GM23338 (cell line): ENCODE data around the gene TPD52L2. TPM values are rescaled to one million over a fixed set of nuclear protein-coding genes. Genes with fewer than 3 reads are reported as not detected.

Experiments used
- ATAC-seq: fragments of 200-7000 bp; cut with Tn5 transposase; 3 replicates; pipeline ENCODE4 v1.9.1; 2020
- DNase-seq: peaks from one replicate; pipeline ENCODE4 v3.0.0-alpha.2; 2015; ENCODE audit warnings: low spot score
- H2AFZ ChIP-seq: fragments of 200-600 bp; sonication (generic); 2 replicates; pipeline ENCODE4 v1.8.0; 2016; ENCODE audit warnings: antibody characterized with exemption, mild to moderate bottlenecking, moderate library complexity
- H3F3A ChIP-seq: fragments of 200-600 bp; sonication (generic); replicated peaks from 2 replicates; pipeline ENCODE4 v1.8.0; 2017; ENCODE audit warnings: antibody characterized with exemption, mixed run types, low read depth
- H3K27ac ChIP-seq: fragments of 200-600 bp; sonication (generic); 2 replicates; pipeline ENCODE4 v1.6.1; 2016; ENCODE audit warnings: low read depth
- H3K27me3 ChIP-seq: fragments of 200-600 bp; sonication (generic); 2 replicates; pipeline ENCODE4 v1.8.0; 2016; ENCODE audit warnings: mild to moderate bottlenecking, mixed run types, moderate library complexity; ENCODE audit not compliant: insufficient read depth
- H3K36me3 ChIP-seq: fragments of 200-600 bp; sonication (generic); 2 replicates; pipeline ENCODE4 v1.8.0; 2016; ENCODE audit warnings: mild to moderate bottlenecking; ENCODE audit not compliant: insufficient read depth
- H3K4me1 ChIP-seq: fragments of 200-600 bp; sonication (generic); 2 replicates; pipeline ENCODE4 v1.8.0; 2016; ENCODE audit warnings: mild to moderate bottlenecking, moderate library complexity; ENCODE audit not compliant: insufficient read depth
- H3K4me2 ChIP-seq: fragments of 200-600 bp; sonication (generic); 2 replicates; pipeline ENCODE4 v1.7.1; 2017; ENCODE audit warnings: mixed run types
- H3K4me3 ChIP-seq: fragments of 200-600 bp; sonication (generic); 2 replicates; pipeline ENCODE4 v1.6.1; 2016; ENCODE audit warnings: mixed run types
- H3K79me2 ChIP-seq: fragments of 200-600 bp; sonication (generic); replicated peaks from 2 replicates; pipeline ENCODE4 v1.8.0; 2017; ENCODE audit warnings: mild to moderate bottlenecking; ENCODE audit not compliant: insufficient read depth
- H3K9me2 ChIP-seq: fragments of 200-600 bp; sonication (generic); 2 replicates; pipeline ENCODE4 v1.8.0; 2017; ENCODE audit not compliant: insufficient read depth
- H4K20me1 ChIP-seq: fragments of 200-600 bp; sonication (generic); replicated peaks from 2 replicates; pipeline ENCODE4 v1.8.0; 2017; ENCODE audit warnings: mild to moderate bottlenecking; ENCODE audit not compliant: insufficient read depth
- H3K27ac Mint-ChIP-seq: 2 replicates; pipeline ENCODE4 v1.8.0; 2020; ENCODE audit warnings: inconsistent platforms, mild to moderate bottlenecking, moderate library complexity, mixed read lengths
- H3K27me3 Mint-ChIP-seq: 3 replicates; pipeline ENCODE4 v1.8.0; 2022; ENCODE audit warnings: low read depth, mild to moderate bottlenecking, moderate library complexity, mixed read lengths, inconsistent platforms; ENCODE audit not compliant: insufficient read depth, poor library complexity
- H3K36me3 Mint-ChIP-seq: 3 replicates; pipeline ENCODE4 v1.8.0; 2021; ENCODE audit warnings: low read depth, mild to moderate bottlenecking, inconsistent platforms, moderate library complexity, mixed read lengths
- H3K4me1 Mint-ChIP-seq: 3 replicates; pipeline ENCODE4 v1.8.0; 2020; ENCODE audit warnings: mild to moderate bottlenecking, inconsistent platforms, mixed read lengths
- H3K4me3 Mint-ChIP-seq: 3 replicates; pipeline ENCODE4 v1.8.0; 2021; ENCODE audit warnings: moderate library complexity, mild to moderate bottlenecking, inconsistent platforms, mixed read lengths
- H3K9me3 Mint-ChIP-seq: 3 replicates; pipeline ENCODE4 v1.8.0; 2020; ENCODE audit warnings: moderate library complexity, mild to moderate bottlenecking, inconsistent platforms, mixed read lengths
- CREB1 ChIP-seq: fragments of 250-450 bp; sonication (Bioruptor Pico); IDR thresholded peaks from 2 replicates; pipeline ENCODE4 v1.5.0; 2020; ENCODE audit warnings: low read depth, mild to moderate bottlenecking, moderate library complexity
- EZH2phosphoT487 ChIP-seq: fragments of 200-600 bp; sonication (generic); IDR thresholded peaks from one replicate; pipeline ENCODE4 v1.8.1; 2018; ENCODE audit warnings: antibody characterized with exemption; ENCODE audit not compliant: unreplicated experiment
- NANOG ChIP-seq: IDR thresholded peaks from 2 replicates; pipeline ENCODE4 v1.6.1; 2016; ENCODE audit warnings: antibody characterized with exemption, borderline replicate concordance
- ZNF114 ChIP-seq: fragments of 250-450 bp; sonication (Bioruptor Pico); IDR thresholded peaks from 2 replicates; pipeline ENCODE4 v1.5.0; 2020; ENCODE audit warnings: mild to moderate bottlenecking, moderate library complexity
- polyA plus RNA-seq: library from polyadenylated mRNA; unstranded; fragments of >200 nt; fragmentation: Nextera tagmentation; extraction: Ambion mirVana; gene quantifications from 2 replicates; pipeline ENCODE4 v1.2.1, GENCODE V29; 2016
- total RNA-seq: library from RNA; depleted of rRNA; stranded (reverse); fragments of >200 nt; shearing (Covaris generic); gene quantifications from 2 replicates; pipeline ENCODE4 v1.2.3, GENCODE V29; 2014
- TF ChIP-seq, protein P1 (sequence below): fragments of 250-450 bp; sonication (Bioruptor Pico); IDR thresholded peaks from 2 replicates; pipeline ENCODE4 v1.5.0; 2020; ENCODE audit warnings: mild to moderate bottlenecking, moderate library complexity
- TF ChIP-seq, protein P2 (sequence below): IDR thresholded peaks from 2 replicates; pipeline ENCODE4 v1.6.1; 2016; ENCODE audit warnings: antibody characterized with exemption

The TPD52L2 gene
- total and polyA plus RNA-seq, 2 experiments from 2014 or later: 40.2 to 103 TPM

DNA sequence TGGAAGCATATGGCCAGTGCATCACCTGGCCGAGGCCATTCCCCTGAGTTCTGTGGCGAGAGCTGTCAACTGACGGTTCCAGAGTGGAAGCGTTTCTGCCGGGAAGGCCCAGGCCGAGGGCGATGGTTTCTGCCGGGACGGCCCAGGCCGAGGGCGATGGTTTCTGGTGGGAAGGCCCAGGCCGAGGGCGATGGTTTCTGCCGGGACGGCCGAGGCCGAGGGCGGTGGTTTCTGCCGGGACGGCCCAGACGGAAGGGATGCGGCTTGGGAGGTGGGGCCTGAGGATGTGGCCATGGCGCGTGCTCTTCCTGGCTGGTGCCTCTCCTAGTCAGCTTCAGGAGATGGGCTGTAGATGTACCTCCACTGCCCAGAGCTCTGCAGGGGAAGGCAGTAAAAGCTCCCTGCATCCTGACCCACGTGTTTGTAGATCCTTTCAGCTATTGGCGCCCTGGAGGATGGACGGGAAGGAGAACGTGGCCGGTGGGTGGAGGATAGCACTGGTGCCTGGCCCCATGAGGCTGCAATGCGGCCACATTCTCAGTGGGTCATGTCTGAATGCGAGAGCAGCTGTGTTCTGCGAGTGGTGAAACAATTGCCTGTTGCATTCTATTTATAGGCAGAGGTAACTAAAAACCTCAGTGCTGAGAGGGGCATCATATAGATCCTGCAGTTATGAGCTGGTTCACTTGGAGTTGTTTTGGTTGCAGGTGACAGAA, 12.8 kb downstream of the TPD52L2 start (continued):
- TF ChIP-seq, protein P1, sequence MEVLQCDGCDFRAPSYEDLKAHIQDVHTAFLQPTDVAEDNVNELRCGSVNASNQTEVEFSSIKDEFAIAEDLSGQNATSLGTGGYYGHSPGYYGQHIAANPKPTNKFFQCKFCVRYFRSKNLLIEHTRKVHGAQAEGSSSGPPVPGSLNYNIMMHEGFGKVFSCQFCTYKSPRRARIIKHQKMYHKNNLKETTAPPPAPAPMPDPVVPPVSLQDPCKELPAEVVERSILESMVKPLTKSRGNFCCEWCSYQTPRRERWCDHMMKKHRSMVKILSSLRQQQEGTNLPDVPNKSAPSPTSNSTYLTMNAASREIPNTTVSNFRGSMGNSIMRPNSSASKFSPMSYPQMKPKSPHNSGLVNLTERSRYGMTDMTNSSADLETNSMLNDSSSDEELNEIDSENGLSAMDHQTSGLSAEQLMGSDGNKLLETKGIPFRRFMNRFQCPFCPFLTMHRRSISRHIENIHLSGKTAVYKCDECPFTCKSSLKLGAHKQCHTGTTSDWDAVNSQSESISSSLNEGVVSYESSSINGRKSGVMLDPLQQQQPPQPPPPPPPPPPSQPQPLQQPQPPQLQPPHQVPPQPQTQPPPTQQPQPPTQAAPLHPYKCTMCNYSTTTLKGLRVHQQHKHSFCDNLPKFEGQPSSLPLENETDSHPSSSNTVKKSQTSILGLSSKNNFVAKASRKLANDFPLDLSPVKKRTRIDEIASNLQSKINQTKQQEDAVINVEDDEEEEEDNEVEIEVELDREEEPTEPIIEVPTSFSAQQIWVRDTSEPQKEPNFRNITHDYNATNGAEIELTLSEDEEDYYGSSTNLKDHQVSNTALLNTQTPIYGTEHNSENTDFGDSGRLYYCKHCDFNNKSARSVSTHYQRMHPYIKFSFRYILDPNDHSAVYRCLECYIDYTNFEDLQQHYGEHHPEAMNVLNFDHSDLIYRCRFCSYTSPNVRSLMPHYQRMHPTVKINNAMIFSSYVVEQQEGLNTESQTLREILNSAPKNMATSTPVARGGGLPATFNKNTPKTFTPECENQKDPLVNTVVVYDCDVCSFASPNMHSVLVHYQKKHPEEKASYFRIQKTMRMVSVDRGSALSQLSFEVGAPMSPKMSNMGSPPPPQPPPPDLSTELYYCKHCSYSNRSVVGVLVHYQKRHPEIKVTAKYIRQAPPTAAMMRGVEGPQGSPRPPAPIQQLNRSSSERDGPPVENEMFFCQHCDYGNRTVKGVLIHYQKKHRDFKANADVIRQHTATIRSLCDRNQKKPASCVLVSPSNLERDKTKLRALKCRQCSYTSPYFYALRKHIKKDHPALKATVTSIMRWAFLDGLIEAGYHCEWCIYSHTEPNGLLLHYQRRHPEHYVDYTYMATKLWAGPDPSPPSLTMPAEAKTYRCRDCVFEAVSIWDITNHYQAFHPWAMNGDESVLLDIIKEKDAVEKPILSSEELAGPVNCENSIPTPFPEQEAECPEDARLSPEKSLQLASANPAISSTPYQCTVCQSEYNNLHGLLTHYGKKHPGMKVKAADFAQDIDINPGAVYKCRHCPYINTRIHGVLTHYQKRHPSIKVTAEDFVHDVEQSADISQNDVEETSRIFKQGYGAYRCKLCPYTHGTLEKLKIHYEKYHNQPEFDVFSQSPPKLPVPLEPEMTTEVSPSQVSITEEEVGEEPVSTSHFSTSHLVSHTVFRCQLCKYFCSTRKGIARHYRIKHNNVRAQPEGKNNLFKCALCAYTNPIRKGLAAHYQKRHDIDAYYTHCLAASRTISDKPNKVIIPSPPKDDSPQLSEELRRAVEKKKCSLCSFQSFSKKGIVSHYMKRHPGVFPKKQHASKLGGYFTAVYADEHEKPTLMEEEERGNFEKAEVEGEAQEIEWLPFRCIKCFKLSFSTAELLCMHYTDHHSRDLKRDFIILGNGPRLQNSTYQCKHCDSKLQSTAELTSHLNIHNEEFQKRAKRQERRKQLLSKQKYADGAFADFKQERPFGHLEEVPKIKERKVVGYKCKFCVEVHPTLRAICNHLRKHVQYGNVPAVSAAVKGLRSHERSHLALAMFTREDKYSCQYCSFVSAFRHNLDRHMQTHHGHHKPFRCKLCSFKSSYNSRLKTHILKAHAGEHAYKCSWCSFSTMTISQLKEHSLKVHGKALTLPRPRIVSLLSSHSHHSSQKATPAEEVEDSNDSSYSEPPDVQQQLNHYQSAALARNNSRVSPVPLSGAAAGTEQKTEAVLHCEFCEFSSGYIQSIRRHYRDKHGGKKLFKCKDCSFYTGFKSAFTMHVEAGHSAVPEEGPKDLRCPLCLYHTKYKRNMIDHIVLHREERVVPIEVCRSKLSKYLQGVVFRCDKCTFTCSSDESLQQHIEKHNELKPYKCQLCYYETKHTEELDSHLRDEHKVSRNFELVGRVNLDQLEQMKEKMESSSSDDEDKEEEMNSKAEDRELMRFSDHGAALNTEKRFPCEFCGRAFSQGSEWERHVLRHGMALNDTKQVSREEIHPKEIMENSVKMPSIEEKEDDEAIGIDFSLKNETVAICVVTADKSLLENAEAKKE: no peak
- TF ChIP-seq ZNF114 (CRISPR knock-in tag) (no peak), EZH2phosphoT487 (no peak), CREB1 (CRISPR knock-in tag) (no peak)
- TF ChIP-seq, protein P2, sequence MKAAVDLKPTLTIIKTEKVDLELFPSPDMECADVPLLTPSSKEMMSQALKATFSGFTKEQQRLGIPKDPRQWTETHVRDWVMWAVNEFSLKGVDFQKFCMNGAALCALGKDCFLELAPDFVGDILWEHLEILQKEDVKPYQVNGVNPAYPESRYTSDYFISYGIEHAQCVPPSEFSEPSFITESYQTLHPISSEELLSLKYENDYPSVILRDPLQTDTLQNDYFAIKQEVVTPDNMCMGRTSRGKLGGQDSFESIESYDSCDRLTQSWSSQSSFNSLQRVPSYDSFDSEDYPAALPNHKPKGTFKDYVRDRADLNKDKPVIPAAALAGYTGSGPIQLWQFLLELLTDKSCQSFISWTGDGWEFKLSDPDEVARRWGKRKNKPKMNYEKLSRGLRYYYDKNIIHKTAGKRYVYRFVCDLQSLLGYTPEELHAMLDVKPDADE: no peak

DNA sequence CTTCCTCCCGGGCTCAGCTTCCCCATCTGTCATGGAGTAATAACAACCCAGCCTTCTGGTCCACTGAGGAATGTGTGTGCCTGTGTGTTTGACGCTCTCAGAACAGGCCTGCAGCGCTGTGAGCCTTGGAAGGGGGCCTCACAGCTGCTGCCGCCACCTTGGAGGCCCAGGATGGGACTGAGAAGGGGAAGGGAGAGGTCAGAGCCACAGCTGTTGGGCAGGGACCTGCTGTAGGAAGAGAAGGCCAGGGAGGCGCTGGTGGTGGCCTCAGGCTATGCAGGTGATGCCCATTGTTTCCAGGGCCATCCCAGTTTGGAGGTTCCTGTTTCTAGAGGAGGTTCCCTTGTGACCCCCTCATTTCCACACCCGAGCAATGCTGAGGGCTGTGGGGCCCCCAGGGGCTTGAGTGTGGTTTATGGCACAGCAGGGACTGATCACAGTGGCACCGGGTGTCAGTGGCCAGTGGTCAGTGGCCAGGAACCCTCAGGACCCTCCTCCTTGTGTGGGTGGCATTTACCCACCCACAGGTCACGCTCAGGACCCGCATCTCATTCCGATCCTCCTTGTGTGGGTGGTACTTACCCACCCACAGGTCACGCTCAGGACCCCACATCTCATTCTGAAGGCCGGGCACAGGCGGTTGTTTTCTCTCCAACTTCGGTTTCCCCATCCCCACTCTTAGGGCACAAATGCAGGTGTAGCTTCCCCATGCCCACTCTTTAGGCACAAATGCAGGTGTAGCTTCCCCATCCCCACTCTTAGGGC, 14.0 kb downstream of the TPD52L2 start:
- Histone ChIP-seq H3K4me2 (no peak overlapping the region), H4K20me1 (peaks cover 22% of the 10 kb centered on the region), H3K9me2 (no peaks in the 10 kb centered on the region), H3K4me1 (no peaks in the 10 kb centered on the region), H3F3A (peaks cover 9% of the 10 kb centered on the region; the same call in 1 of the 2 replicates), H3K27me3 (no peaks in the 10 kb centered on the region), H2AFZ (no peak overlapping the region), H3K27ac (no peak overlapping the region), H3K79me2 (peaks cover 25% of the 10 kb centered on the region), H3K36me3 (peaks cover 20% of the 10 kb centered on the region), H3K4me3 (no peak overlapping the region)
- Mint-ChIP-seq H3K4me3 (no peak overlapping the region), H3K4me1 (no peaks in the 10 kb centered on the region), H3K27ac (no peak overlapping the region), H3K9me3 (no peaks in the 10 kb centered on the region), H3K36me3 (peaks cover 56% of the 10 kb centered on the region), H3K27me3 (peaks cover 12% of the 10 kb centered on the region)
- DNase-seq (no peak), ATAC-seq (no peak)
- TF ChIP-seq, protein P1: no peak
- TF ChIP-seq NANOG (no peak), ZNF114 (CRISPR knock-in tag) (no peak)
